ENCODE results near the gene TBC1D7. TPM values are rescaled to one million over a fixed set of nuclear protein-coding genes. Genes with fewer than 3 reads are reported as not detected.

Gene TBC1D7
- polyA plus RNA-seq, 1 of the 3 experiments (the other 2 are of a cell fraction), result 25.2 TPM

DNA sequence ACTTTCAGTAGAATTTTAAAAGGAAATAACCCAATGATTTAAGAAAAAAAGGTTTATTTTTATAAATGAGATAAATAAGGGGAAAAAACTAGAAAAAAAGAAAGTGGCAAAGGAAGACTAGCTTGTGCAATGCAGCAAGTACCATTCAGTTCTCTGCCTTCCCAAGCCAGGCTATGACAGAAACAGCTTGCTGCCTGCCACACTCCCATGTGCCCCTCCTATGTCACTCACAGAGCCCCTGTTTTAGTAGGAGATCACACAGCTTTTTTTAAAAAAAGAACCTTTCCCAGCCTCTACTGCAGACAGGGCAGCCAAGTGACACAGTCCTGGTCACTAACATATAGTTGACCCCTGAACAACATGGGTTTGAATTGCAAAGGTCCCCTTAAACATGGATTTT, 13.5 kb downstream of the TBC1D7 start (continued):
- TF ChIP-seq TAF1 (IDR thresholded peaks at IDR 0.05; ENCODE audit: borderline replicate concordance, low read depth, low read length) (no peak), GATA2 (CRISPR knock-in tag; IDR thresholded peaks at IDR 0.05) (no peak)
- TF ChIP-seq, protein P1, sequence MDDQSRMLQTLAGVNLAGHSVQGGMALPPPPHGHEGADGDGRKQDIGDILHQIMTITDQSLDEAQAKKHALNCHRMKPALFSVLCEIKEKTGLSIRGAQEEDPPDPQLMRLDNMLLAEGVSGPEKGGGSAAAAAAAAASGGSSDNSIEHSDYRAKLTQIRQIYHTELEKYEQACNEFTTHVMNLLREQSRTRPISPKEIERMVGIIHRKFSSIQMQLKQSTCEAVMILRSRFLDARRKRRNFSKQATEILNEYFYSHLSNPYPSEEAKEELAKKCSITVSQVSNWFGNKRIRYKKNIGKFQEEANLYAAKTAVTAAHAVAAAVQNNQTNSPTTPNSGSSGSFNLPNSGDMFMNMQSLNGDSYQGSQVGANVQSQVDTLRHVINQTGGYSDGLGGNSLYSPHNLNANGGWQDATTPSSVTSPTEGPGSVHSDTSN (IDR thresholded peaks at IDR 0.05), result no peak

DNA sequence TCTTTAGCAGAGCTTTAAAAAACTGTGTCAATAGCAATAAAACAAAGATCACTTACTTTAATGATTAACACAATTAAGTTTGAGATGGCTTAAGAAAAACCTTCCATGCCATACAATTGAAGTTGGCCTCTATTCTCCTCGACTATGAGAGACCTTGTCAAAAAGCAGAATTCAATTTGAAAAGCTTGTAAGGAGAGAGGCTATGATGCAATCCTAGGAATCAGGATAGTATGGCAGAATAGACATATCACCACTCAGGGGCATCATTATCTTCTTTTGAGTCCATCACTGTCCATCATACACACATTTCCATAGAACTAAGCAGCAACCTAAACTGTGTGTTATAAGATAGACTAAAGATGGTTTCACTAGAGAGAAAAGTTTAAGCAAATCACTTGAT, 17.2 kb downstream of the TBC1D7 start:
- Histone ChIP-seq H3K79me2 (ENCODE audit: insufficient read depth) (no peaks in the 10 kb centered on the region), H3K4me3 (ENCODE audit: low read depth in 2 of 2, low read length in 1 of 2) (no peak overlapping the region), H2AFZ (ENCODE audit: low read depth) (no peak overlapping the region), H3K9ac (no peak overlapping the region), H3K9me3 (no peaks in the 10 kb centered on the region), H3K27me3 (ENCODE audit: insufficient read depth) (no peaks in the 10 kb centered on the region), H3K36me3 (replicated peaks in 1 of 2; ENCODE audit: control insufficient read depth in 1 of 2, insufficient read depth in 2 of 2, low read length in 1 of 2) (peaks cover 58 to 81% of the 10 kb centered on the region in 2 experiments), H3K4me2 (no peak overlapping the region), H4K20me1 (ENCODE audit: insufficient read depth) (no peaks in the 10 kb centered on the region), H3K9me2 (no peaks in the 10 kb centered on the region), H3F3A (replicated peaks; ENCODE audit: insufficient read depth) (peaks cover 5% of the 10 kb centered on the region), H3K27ac (ENCODE audit: low read depth in 2 of 2, low read length in 1 of 2) (no peak overlapping the region), H3K4me1 (ENCODE audit: control insufficient read depth in 1 of 2, insufficient read depth in 2 of 2, low read depth in 1 of 2, low read length in 1 of 2) (no peaks in the 10 kb centered on the region)
- CTCF ChIA-PET, result interaction anchor here (1.2 to 1.3 kb wide), 2 partner anchors 20 to 400 kb away, joined by 5 to 6 read pairs; no protein-coding TSS in a partner anchor
- WGBS (ENCODE audit: low lambda C conversion rate), result 13% methylated on average over 1 of the region's 1 CpG
- no peak for TF ChIP-seq SMC3 (IDR thresholded peaks at IDR 0.05; ENCODE audit: low read depth, low read length)
- TF ChIP-seq GABPA (IDR thresholded peaks at IDR 0.05; ENCODE audit: low read depth), result no peak
- no peak for TF ChIP-seq RFX5 (IDR thresholded peaks at IDR 0.05; ENCODE audit: low read length)
- TF ChIP-seq, protein P2, sequence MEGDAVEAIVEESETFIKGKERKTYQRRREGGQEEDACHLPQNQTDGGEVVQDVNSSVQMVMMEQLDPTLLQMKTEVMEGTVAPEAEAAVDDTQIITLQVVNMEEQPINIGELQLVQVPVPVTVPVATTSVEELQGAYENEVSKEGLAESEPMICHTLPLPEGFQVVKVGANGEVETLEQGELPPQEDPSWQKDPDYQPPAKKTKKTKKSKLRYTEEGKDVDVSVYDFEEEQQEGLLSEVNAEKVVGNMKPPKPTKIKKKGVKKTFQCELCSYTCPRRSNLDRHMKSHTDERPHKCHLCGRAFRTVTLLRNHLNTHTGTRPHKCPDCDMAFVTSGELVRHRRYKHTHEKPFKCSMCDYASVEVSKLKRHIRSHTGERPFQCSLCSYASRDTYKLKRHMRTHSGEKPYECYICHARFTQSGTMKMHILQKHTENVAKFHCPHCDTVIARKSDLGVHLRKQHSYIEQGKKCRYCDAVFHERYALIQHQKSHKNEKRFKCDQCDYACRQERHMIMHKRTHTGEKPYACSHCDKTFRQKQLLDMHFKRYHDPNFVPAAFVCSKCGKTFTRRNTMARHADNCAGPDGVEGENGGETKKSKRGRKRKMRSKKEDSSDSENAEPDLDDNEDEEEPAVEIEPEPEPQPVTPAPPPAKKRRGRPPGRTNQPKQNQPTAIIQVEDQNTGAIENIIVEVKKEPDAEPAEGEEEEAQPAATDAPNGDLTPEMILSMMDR (IDR thresholded peaks at IDR 0.05), result no peak
- TF ChIP-seq, protein P1 (IDR thresholded peaks at IDR 0.05), result no peak
- DNase-seq, result no peak
- POLR2A ChIA-PET, result interaction anchor here (1.1 kb wide), 1 partner anchor 17 kb away, joined by 3 read pairs; the partner anchor contains the start of gene TBC1D7

DNA sequence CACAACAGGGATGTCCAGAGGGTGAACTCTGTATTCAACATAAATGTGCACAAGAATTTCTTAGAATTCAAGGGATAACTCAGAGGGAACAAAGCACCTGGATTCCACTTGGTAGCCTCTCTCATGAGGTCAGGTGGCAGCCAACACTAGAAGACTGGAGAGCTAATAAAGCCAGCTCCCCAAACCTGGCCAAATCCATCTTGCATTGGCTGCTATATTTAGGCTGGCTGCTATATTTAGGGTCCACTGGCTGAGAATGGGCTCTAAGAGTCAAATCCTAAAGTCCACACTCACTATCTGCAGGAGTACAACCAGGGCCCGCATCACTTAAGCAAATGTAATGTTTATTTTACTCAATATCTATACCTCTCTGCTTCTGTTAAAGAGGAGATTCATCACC, 20.0 kb downstream of the TBC1D7 start:
- Histone ChIP-seq H3K9ac (no peak overlapping the region), H2AFZ (ENCODE audit: low read depth) (no peak overlapping the region), H3K9me3 (no peaks in the 10 kb centered on the region), H3K27me3 (ENCODE audit: insufficient read depth) (no peaks in the 10 kb centered on the region), H3K36me3 (replicated peaks in 1 of 2; ENCODE audit: control insufficient read depth in 1 of 2, insufficient read depth in 2 of 2, low read length in 1 of 2) (peaks cover 38 to 80% of the 10 kb centered on the region in 2 experiments), H3K79me2 (ENCODE audit: insufficient read depth) (no peaks in the 10 kb centered on the region), H3K4me1 (ENCODE audit: control insufficient read depth in 1 of 2, insufficient read depth in 2 of 2, low read depth in 1 of 2, low read length in 1 of 2) (peaks cover 0 to 14% of the 10 kb centered on the region in 2 experiments; a peak in 2 of 4 replicates), H3F3A (replicated peaks; ENCODE audit: insufficient read depth) (peaks cover 12% of the 10 kb centered on the region), H3K4me3 (ENCODE audit: low read depth in 2 of 2, low read length in 1 of 2) (no peak overlapping the region), H3K4me2 (no peak overlapping the region), H3K27ac (ENCODE audit: low read depth in 2 of 2, low read length in 1 of 2) (no peak overlapping the region; a peak in 1 of 4 replicates), H3K9me2 (no peaks in the 10 kb centered on the region), H4K20me1 (ENCODE audit: insufficient read depth) (no peaks in the 10 kb centered on the region)
- ChIA-PET POLR2A (no interaction called here), CTCF (interaction anchor here (1.5 kb wide), 1 partner anchor 397 kb away, joined by 6 read pairs; no protein-coding TSS in a partner anchor)
- WGBS (ENCODE audit: low lambda C conversion rate), result 94% methylated on average over 1 of the region's 1 CpG
- DNase-seq, result no peak
- no peak for TF ChIP-seq EZH2phosphoT487 (IDR thresholded peaks at IDR 0.05; ENCODE audit: borderline replicate concordance, low read depth)
- no peak for TF ChIP-seq YY1 (IDR thresholded peaks at IDR 0.05; ENCODE audit: low read depth)
- TF ChIP-seq CHD2 (IDR thresholded peaks at IDR 0.05; ENCODE audit: low read length, partially characterized antibody), result no peak
- no peak for TF ChIP-seq FOSL2 (IDR thresholded peaks at IDR 0.05; ENCODE audit: borderline replicate concordance, low read depth)
- TF ChIP-seq FOXJ3 (CRISPR knock-in tag; IDR thresholded peaks at IDR 0.05), result no peak
- TF ChIP-seq RCOR1 (IDR thresholded peaks at IDR 0.05; ENCODE audit: low read length), result no peak
- no peak for TF ChIP-seq SMC3 (IDR thresholded peaks at IDR 0.05; ENCODE audit: low read depth, low read length)
- TF ChIP-seq GABPA (IDR thresholded peaks at IDR 0.05; ENCODE audit: low read depth), result no peak
- TF ChIP-seq POLR2AphosphoS5 (IDR thresholded peaks at IDR 0.05; ENCODE audit: low read depth, low read length), result no peak
- TF ChIP-seq, protein P1 (IDR thresholded peaks at IDR 0.05), result no peak
- TF ChIP-seq, protein P3, sequence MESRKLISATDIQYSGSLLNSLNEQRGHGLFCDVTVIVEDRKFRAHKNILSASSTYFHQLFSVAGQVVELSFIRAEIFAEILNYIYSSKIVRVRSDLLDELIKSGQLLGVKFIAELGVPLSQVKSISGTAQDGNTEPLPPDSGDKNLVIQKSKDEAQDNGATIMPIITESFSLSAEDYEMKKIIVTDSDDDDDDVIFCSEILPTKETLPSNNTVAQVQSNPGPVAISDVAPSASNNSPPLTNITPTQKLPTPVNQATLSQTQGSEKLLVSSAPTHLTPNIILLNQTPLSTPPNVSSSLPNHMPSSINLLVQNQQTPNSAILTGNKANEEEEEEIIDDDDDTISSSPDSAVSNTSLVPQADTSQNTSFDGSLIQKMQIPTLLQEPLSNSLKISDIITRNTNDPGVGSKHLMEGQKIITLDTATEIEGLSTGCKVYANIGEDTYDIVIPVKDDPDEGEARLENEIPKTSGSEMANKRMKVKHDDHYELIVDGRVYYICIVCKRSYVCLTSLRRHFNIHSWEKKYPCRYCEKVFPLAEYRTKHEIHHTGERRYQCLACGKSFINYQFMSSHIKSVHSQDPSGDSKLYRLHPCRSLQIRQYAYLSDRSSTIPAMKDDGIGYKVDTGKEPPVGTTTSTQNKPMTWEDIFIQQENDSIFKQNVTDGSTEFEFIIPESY (IDR thresholded peaks at IDR 0.05; ENCODE audit: borderline replicate concordance, low read depth), result no peak
- TF ChIP-seq, protein P4, sequence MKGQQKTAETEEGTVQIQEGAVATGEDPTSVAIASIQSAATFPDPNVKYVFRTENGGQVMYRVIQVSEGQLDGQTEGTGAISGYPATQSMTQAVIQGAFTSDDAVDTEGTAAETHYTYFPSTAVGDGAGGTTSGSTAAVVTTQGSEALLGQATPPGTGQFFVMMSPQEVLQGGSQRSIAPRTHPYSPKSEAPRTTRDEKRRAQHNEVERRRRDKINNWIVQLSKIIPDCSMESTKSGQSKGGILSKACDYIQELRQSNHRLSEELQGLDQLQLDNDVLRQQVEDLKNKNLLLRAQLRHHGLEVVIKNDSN (IDR thresholded peaks at IDR 0.05; ENCODE audit: borderline replicate concordance, low read depth), result no peak
- no peak for TF ChIP-seq GATA2 (CRISPR knock-in tag; IDR thresholded peaks at IDR 0.05)

Measured in SK-N-SH (cell line).